Measurements from ENCODE around the gene LCE1C. TPM values are rescaled to one million over a fixed set of nuclear protein-coding genes. Genes with fewer than 3 reads are reported as not detected.

LCE1C gene
- total and polyA plus RNA-seq, 2 donors (not counting 3 experiments of a cell fraction or from before 2014, with no cell fraction given): not detected

GRCh38 chr1:152817309-152817708 is 10.9 kb upstream of the LCE1C start:
- intact Hi-C loops (cut with micrococcal nuclease) (no loop called here), dilution Hi-C loops (cut with MboI; ENCODE audit: extremely low pct_ligation_motif_present, low sequenced_read_pairs) (no loop called here)
- POLR2A ChIA-PET: no interaction called here
- TF ChIP-seq GATA2 (IDR thresholded peaks at IDR 0.05; ENCODE audit: insufficient read depth, insufficient read length, low read depth, low read length) (no peak), FOS (IDR thresholded peaks at IDR 0.05; ENCODE audit: borderline replicate concordance, insufficient read depth, low read length) (no peak), JUN (IDR thresholded peaks at IDR 0.05; ENCODE audit: borderline replicate concordance, insufficient read depth, insufficient read length, low read depth) (no peak), MAX (IDR thresholded peaks at IDR 0.05; ENCODE audit: insufficient read depth, insufficient read length) (no peak)
- TF ChIP-seq, protein P1, sequence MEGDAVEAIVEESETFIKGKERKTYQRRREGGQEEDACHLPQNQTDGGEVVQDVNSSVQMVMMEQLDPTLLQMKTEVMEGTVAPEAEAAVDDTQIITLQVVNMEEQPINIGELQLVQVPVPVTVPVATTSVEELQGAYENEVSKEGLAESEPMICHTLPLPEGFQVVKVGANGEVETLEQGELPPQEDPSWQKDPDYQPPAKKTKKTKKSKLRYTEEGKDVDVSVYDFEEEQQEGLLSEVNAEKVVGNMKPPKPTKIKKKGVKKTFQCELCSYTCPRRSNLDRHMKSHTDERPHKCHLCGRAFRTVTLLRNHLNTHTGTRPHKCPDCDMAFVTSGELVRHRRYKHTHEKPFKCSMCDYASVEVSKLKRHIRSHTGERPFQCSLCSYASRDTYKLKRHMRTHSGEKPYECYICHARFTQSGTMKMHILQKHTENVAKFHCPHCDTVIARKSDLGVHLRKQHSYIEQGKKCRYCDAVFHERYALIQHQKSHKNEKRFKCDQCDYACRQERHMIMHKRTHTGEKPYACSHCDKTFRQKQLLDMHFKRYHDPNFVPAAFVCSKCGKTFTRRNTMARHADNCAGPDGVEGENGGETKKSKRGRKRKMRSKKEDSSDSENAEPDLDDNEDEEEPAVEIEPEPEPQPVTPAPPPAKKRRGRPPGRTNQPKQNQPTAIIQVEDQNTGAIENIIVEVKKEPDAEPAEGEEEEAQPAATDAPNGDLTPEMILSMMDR (IDR thresholded peaks at IDR 0.05; ENCODE audit: extremely low read depth in 1 of 2, insufficient read depth in 1 of 2, low read depth in 1 of 2, low read length in 2 of 2): no peak
- CTCF ChIA-PET: no interaction called here
- H3K4me3 ChIP-seq (replicated peaks in 1 of 3; ENCODE audit: insufficient read depth in 1 of 3, low read depth in 1 of 3, low read length in 3 of 3): no peak overlapping the region
- no peaks in the 10 kb centered on the region for H3K9me1 ChIP-seq (replicated peaks; ENCODE audit: control insufficient read depth, extremely low read depth, insufficient read depth, low read length)
- H2AFZ ChIP-seq (ENCODE audit: low read depth, low read length): no peak overlapping the region
- no TSS peak for BruUV-seq (replicated peaks)
- no peaks in the 10 kb centered on the region for H3K27me3 ChIP-seq (ENCODE audit: control insufficient read depth in 2 of 2, insufficient read depth in 2 of 2, low read length in 2 of 2)
- no peak overlapping the region for H3K9ac ChIP-seq (replicated peaks; ENCODE audit: extremely low read depth, insufficient read depth, low read length)
- no peaks in the 10 kb centered on the region for H4K20me1 ChIP-seq (replicated peaks; ENCODE audit: control insufficient read depth, extremely low read depth, insufficient read depth, low read length)
- no peak overlapping the region for H3K4me2 ChIP-seq (ENCODE audit: insufficient read depth, low read length)
- H3K4me1 ChIP-seq (ENCODE audit: control insufficient read depth, extremely low read depth, insufficient read depth, low read length): no peaks in the 10 kb centered on the region
- DNase-seq (ENCODE audit: low read depth, low spot score): no peak
- no peak for FAIRE-seq
- H3K36me3 ChIP-seq (ENCODE audit: control insufficient read depth in 2 of 2, extremely low read depth in 1 of 2, insufficient read depth in 2 of 2, low read length in 2 of 2): no peaks in the 10 kb centered on the region
- no peak overlapping the region for H3K27ac ChIP-seq (ENCODE audit: insufficient read depth, low read depth, low read length)
- H3K79me2 ChIP-seq (ENCODE audit: control insufficient read depth, insufficient read depth, low read length): no peaks in the 10 kb centered on the region
- no peaks in the 10 kb centered on the region for H3K9me3 ChIP-seq (replicated peaks; ENCODE audit: control insufficient read depth, insufficient read depth, low read length)

DNA sequence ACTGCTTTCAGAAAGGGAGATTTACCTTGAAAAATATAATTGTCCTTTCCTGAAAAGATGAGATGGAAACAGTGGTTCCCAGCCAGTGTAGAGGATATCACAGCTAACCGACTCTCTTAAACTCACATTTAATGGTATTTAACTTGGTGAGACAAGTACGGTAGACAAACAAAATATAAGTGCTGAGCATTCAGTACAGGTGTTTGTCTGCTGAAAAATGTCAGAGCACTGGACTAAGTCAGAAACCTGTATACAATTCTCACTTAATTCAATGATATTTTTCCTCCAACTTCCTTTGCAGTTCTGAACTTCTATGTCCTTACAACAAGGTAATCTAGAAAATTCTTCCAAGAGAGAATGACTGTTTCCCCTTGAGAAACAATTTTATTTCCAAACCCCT is 5.2 kb upstream of the LCE1C start, which contains the start of gene LCE1B:
Gene LCE1B (plus strand): TSS at position 301 of the 400 bp plus-strand sequence. CDS start 476 bp downstream, outside the sequence.
- H3K36me3 ChIP-seq (ENCODE audit: control insufficient read depth in 2 of 2, extremely low read depth in 1 of 2, insufficient read depth in 2 of 2, low read length in 2 of 2): no peaks in the 10 kb centered on the region
- ChIA-PET CTCF (no interaction called here), POLR2A (no interaction called here)
- TF ChIP-seq JUN (IDR thresholded peaks at IDR 0.05; ENCODE audit: borderline replicate concordance, insufficient read depth, insufficient read length, low read depth) (no peak), MAX (IDR thresholded peaks at IDR 0.05; ENCODE audit: insufficient read depth, insufficient read length) (no peak), FOS (IDR thresholded peaks at IDR 0.05; ENCODE audit: borderline replicate concordance, insufficient read depth, low read length) (no peak), EZH2 (IDR thresholded peaks at IDR 0.05; ENCODE audit: borderline replicate concordance, low read depth, low read length, severe bottlenecking) (no peak), POLR2A (IDR thresholded peaks at IDR 0.05; ENCODE audit: low read depth, low read length) (no peak)
- TF ChIP-seq, protein P1 (IDR thresholded peaks at IDR 0.05; ENCODE audit: extremely low read depth in 1 of 2, insufficient read depth in 1 of 2, low read depth in 1 of 2, low read length in 2 of 2): no peak
- H3K79me2 ChIP-seq (ENCODE audit: control insufficient read depth, insufficient read depth, low read length): no peaks in the 10 kb centered on the region
- H3K4me1 ChIP-seq (ENCODE audit: control insufficient read depth, extremely low read depth, insufficient read depth, low read length): no peaks in the 10 kb centered on the region
- H3K4me2 ChIP-seq (ENCODE audit: insufficient read depth, low read length): no peak within 1 kb of the TSS
- BruUV-seq (replicated peaks): no TSS peak
- no peak within 1 kb of the TSS for H3K27ac ChIP-seq (ENCODE audit: insufficient read depth, low read depth, low read length)
- intact Hi-C loops (cut with micrococcal nuclease) (no loop called here), dilution Hi-C loops (cut with MboI; ENCODE audit: extremely low pct_ligation_motif_present, low sequenced_read_pairs) (no loop called here)
- no peaks in the 10 kb centered on the region for H4K20me1 ChIP-seq (replicated peaks; ENCODE audit: control insufficient read depth, extremely low read depth, insufficient read depth, low read length)
- no peaks in the 10 kb centered on the region for H3K27me3 ChIP-seq (ENCODE audit: control insufficient read depth in 2 of 2, insufficient read depth in 2 of 2, low read length in 2 of 2)
- H3K4me3 ChIP-seq (replicated peaks in 1 of 3; ENCODE audit: insufficient read depth in 1 of 3, low read depth in 1 of 3, low read length in 3 of 3): no peak within 1 kb of the TSS
- H3K9me1 ChIP-seq (replicated peaks; ENCODE audit: control insufficient read depth, extremely low read depth, insufficient read depth, low read length): no peaks in the 10 kb centered on the region
- no peak for DNase-seq (ENCODE audit: low read depth, low spot score)
- FAIRE-seq: no peak
- no peaks in the 10 kb centered on the region for H3K9me3 ChIP-seq (replicated peaks; ENCODE audit: control insufficient read depth, insufficient read depth, low read length)
- H2AFZ ChIP-seq (ENCODE audit: low read depth, low read length): no peak within 1 kb of the TSS
- no peak within 1 kb of the TSS for H3K9ac ChIP-seq (replicated peaks; ENCODE audit: extremely low read depth, insufficient read depth, low read length)

All from endothelial cell of umbilical vein (primary cell).